HG03159 (cell line): ENCODE measurements around the gene PCDHB12.
"Not testable (repeated sequence)": the region's sequence is repeated elsewhere in the genome, so short reads cannot be mapped to it uniquely, and the experiment has no call there.

ENCODE experiments used
- ATAC-seq: cut with Tn5 transposase; IDR thresholded peaks from one replicate; pipeline ENCODE4 v1.9.1; 2021; ENCODE audit warnings: mild to moderate bottlenecking, moderate library complexity; ENCODE audit not compliant: unreplicated experiment

Gene PCDHB12

GRCh38 chr5:141208478-141208877 lies at the start of gene PCDHB12:
TSS of gene PCDHB12 (plus strand) at chr5:141208719. CDS start at chr5:141208908, 189 bp downstream.
- no peak for ATAC-seq

- ATAC-seq: no peak
Measured at GRCh38 chr5:141172381-141173204, 35.9 kb upstream of the PCDHB12 start, which contains the start of gene PCDHB7. TSS of gene PCDHB7 (plus strand) at chr5:141172644. CDS start at chr5:141172836, 192 bp downstream.

GRCh38 chr5:141174291-141175104 lies 34.0 kb upstream of the PCDHB12 start:
- ATAC-seq: not testable (repeated sequence)

GRCh38 chr5:141175933-141176332 lies 32.6 kb upstream of the PCDHB12 start:
- no peak for ATAC-seq

- ATAC-seq: not testable (repeated sequence)
Measured at GRCh38 chr5:141177577-141178191, 30.8 kb upstream of the PCDHB12 start, which contains the start of gene PCDHB8. TSS of gene PCDHB8 (plus strand) at chr5:141177790. CDS start at chr5:141178035, 245 bp downstream.

DNA sequence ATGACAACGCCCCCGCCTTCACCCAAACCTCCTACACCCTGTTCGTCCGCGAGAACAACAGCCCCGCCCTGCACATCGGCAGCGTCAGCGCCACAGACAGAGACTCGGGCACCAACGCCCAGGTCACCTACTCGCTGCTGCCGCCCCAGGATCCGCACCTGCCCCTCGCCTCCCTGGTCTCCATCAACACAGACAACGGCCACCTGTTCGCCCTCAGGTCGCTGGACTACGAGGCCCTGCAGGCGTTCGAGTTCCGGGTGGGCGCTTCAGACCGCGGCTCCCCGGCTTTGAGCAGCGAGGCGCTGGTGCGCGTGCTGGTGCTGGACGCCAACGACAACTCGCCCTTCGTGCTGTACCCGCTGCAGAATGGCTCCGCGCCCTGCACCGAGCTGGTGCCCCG lies 29.1 kb upstream of the PCDHB12 start:
- not testable (repeated sequence) for ATAC-seq

DNA sequence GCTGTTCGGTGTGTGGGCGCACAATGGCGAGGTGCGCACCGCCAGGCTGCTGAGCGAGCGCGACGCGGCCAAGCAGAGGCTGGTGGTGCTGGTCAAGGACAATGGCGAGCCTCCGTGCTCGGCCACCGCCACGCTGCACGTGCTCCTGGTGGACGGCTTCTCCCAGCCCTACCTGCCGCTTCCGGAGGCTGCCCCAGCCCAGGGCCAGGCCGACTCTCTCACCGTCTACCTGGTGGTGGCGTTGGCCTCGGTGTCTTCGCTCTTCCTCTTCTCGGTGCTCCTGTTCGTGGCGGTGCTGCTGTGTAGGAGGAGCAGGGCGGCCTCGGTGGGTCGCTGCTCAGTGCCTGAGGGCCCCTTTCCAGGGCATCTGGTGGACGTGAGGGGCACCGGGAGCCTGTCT lies 28.6 kb upstream of the PCDHB12 start:
- not testable (repeated sequence) for ATAC-seq

DNA sequence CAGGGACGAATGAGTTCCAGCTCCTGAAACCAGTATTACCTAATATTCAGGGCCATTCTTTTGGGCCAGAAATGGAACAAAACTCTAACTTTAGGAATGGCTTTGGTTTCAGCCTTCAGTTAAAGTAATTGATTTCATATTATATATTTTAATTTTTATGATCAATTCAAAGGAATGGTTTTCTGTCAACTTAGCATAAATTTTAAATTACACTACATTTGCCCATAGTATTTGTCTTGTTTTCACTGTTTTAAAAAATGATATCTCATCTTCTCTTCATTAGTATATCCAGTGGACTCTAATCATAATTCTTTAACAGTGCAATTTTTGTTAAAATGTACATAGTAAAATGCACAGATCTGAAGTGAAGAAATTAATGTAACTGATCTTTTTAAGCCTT lies 28.2 kb upstream of the PCDHB12 start:
- no peak for ATAC-seq

DNA sequence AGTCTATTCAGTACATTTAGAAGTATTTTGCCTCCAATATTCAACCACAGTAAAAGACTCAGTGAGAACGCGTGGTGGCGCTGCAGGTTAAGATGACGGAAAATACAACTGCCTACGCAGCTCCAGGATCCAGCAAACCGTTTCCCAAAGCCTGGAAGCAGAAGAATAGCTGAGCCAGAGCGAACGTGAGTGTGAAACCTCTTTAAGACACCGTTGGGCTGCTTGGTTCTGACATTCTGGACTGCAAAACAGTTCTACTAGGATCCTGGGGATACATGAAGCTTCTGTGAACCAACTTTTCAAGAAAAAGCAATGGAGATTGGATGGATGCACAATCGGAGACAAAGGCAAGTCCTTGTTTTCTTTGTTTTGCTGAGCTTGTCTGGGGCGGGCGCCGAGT lies 26.3 kb upstream of the PCDHB12 start, which contains the start of gene PCDHB16:
Gene PCDHB16 (plus strand): TSS at position 140 of the 400 bp plus-strand sequence. CDS start 173 bp downstream, at position 313.
- ATAC-seq: no peak

- ATAC-seq: not testable (repeated sequence)
Measured at GRCh38 chr5:141184117-141184855, 24.2 kb upstream of the PCDHB12 start.

GRCh38 chr5:141186897-141187512 lies 21.5 kb upstream of the PCDHB12 start, which contains the start of gene PCDHB9:
TSS of gene PCDHB9 (plus strand) at chr5:141187161. CDS start at chr5:141187319, 158 bp downstream.
- no peak for ATAC-seq

DNA sequence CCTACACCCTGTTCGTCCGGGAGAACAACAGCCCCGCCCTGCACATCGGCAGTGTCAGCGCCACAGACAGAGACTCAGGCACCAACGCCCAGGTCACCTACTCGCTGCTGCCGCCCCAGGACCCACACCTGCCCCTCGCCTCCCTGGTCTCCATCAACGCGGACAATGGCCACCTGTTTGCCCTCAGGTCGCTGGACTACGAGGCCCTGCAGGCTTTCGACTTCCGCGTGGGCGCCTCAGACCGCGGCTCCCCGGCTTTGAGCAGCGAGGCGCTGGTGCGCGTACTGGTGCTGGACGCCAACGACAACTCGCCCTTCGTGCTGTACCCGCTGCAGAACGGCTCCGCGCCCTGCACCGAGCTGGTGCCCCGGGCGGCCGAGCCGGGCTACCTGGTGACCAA lies 19.8 kb upstream of the PCDHB12 start:
- ATAC-seq: not testable (repeated sequence)

- not testable (repeated sequence) for ATAC-seq
Measured at GRCh38 chr5:141189131-141189530, 19.4 kb upstream of the PCDHB12 start.

- ATAC-seq: no peak
Measured at GRCh38 chr5:141192110-141192725, 16.3 kb upstream of the PCDHB12 start, which contains the start of gene PCDHB10. TSS of gene PCDHB10 (plus strand) at chr5:141192353. CDS start at chr5:141192553, 200 bp downstream.

DNA sequence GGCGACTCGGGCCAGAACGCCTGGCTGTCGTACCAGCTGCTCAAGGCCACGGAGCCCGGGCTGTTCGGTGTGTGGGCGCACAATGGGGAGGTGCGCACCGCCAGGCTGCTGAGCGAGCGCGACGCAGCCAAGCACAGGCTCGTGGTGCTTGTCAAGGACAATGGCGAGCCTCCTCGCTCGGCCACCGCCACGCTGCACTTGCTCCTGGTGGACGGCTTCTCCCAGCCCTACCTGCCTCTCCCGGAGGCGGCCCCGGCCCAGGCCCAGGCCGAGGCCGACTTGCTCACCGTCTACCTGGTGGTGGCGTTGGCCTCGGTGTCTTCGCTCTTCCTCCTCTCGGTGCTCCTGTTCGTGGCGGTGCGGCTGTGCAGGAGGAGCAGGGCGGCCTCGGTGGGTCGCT lies 14.2 kb upstream of the PCDHB12 start:
- not testable (repeated sequence) for ATAC-seq

DNA sequence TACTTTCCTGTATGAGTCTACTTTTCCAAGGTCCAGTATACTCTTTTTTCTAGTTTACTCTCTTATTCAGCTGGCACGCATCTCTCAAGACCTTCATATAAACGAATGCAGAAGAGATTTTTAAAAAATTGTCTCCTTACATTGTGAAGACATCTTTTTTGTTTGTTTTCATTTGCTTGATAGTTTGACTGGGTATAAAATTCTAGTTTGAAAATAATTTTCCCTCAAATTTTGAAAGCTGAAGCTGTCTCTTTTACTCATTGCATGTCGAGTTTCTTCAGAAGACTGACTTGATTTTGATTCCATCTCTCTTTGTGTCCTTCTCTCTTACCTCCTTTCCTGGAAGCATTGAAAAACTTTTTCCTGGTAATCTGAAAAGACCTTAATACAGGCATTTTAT lies 12.2 kb upstream of the PCDHB12 start:
- ATAC-seq: no peak

DNA sequence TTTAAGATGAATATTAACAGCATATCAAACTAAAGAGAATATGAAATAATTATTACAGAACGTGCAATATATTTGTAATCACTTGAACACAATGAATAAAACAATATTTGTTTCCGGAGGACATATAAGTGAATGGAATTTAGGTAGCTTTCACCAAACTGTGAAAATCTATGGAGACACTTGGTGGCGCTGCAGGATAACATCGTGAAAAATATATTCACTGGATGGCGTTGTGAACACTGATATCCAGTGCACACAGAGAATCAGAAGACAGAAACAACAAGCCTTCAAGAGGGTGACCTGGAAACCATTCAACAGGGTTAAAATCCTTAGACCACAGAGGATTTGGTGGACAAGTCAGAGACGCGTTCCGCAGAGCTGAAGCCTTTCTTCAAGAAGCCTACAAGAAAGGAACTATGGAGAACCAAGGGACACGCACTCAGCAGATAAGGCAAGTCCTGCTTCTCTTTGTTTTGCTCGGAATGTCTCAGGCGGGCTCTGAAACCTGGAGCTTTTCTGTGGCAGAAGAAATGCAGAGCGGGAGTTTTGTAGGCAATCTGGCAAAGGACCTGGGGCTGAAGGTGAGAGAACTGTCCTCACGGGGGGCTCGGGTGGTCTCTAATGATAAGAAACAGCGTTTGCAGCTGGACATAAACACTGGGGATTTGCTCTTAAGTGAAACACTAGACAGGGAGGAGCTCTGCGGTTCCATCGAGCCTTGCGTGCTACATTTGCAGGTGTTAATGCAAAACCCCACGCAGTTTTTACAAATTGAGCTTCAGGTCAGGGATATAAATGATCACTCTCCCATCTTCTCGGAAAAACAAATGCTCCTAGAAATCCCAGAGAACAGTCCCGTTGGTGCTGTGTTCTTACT lies 8.9 kb upstream of the PCDHB12 start, which contains the start of gene PCDHB11:
Gene PCDHB11 (plus strand): TSS at position 269 of the 877 bp plus-strand sequence. CDS start 148 bp downstream, at position 417.
- no peak for ATAC-seq

DNA sequence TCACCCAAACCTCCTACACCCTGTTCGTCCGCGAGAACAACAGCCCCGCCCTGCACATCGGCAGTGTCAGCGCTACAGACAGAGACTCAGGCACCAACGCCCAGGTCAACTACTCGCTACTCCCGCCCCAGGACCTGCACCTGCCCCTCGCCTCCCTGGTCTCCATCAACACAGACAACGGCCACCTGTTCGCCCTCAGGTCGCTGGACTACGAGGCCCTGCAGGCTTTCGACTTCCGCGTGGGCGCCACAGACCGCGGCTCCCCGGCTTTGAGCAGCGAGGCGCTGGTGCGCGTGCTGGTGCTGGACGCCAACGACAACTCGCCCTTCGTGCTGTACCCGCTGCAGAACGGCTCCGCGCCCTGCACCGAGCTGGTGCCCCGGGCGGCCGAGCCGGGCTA lies 7.4 kb upstream of the PCDHB12 start:
- ATAC-seq: not testable (repeated sequence)
